ENCODE measurements around the gene RPL38.

Gene RPL38

GRCh38 chr17:74220946-74221818 lies 17.7 kb downstream of the RPL38 start:
- Histone ChIP-seq H3K4ac (ENCODE audit: low read depth, low read length) (no peak overlapping the region), H3K9ac (ENCODE audit: low read length) (no peak overlapping the region), H3K56ac (ENCODE audit: low read length) (no peak overlapping the region), H2BK15ac (replicated peaks; ENCODE audit: low read depth) (no peak overlapping the region), H3K36me3 (ENCODE audit: control insufficient read depth, insufficient read depth, low read length) (no peaks in the 10 kb centered on the region), H3K27ac (ENCODE audit: low read depth, low read length) (no peak overlapping the region), H2BK120ac (ENCODE audit: low read depth, low read length) (no peak overlapping the region), H3K79me2 (ENCODE audit: control insufficient read depth, insufficient read depth, low read length) (no peaks in the 10 kb centered on the region), H2AK5ac (ENCODE audit: low read length) (no peak overlapping the region), H3K4me2 (ENCODE audit: low read length) (no peak overlapping the region), H3K4me3 (ENCODE audit: low read length) (no peak overlapping the region), H3K79me1 (ENCODE audit: low read length) (no peaks in the 10 kb centered on the region), H2BK5ac (ENCODE audit: low read length) (no peak overlapping the region), H3K18ac (ENCODE audit: low read length) (no peak overlapping the region), H3K4me1 (ENCODE audit: control insufficient read depth, low read depth, low read length) (no peaks in the 10 kb centered on the region), H3K27me3 (ENCODE audit: insufficient read depth, low read length, poor library complexity) (no peaks in the 10 kb centered on the region), H4K8ac (ENCODE audit: low read depth, low read length) (no peak overlapping the region), H4K5ac (ENCODE audit: low read length) (no peak overlapping the region), H3K23ac (ENCODE audit: low read length) (no peak overlapping the region)
- no CpG with 5 or more reads among the region's 16 CpGs for WGBS (ENCODE audit: extremely low coverage, insufficient coverage, low lambda C conversion rate)
- DNase-seq = no peak

- Histone ChIP-seq H3K79me2 (ENCODE audit: control insufficient read depth, insufficient read depth, low read length) (no peaks in the 10 kb centered on the region), H2BK5ac (ENCODE audit: low read length) (no peak overlapping the region), H3K4me1 (ENCODE audit: control insufficient read depth, low read depth, low read length) (no peaks in the 10 kb centered on the region), H2BK120ac (ENCODE audit: low read depth, low read length) (no peak overlapping the region), H3K23ac (ENCODE audit: low read length) (no peak overlapping the region), H3K27ac (ENCODE audit: low read depth, low read length) (no peak overlapping the region), H3K18ac (ENCODE audit: low read length) (no peak overlapping the region), H4K8ac (ENCODE audit: low read depth, low read length) (no peak overlapping the region), H3K9ac (ENCODE audit: low read length) (no peak overlapping the region), H2AK5ac (ENCODE audit: low read length) (no peak overlapping the region), H3K36me3 (ENCODE audit: control insufficient read depth, insufficient read depth, low read length) (no peaks in the 10 kb centered on the region), H3K4me3 (ENCODE audit: low read length) (no peak overlapping the region), H3K4me2 (ENCODE audit: low read length) (no peak overlapping the region), H3K4ac (ENCODE audit: low read depth, low read length) (no peak overlapping the region), H4K5ac (ENCODE audit: low read length) (no peak overlapping the region), H2BK15ac (replicated peaks; ENCODE audit: low read depth) (no peak overlapping the region), H3K27me3 (ENCODE audit: insufficient read depth, low read length, poor library complexity) (no peaks in the 10 kb centered on the region), H3K79me1 (ENCODE audit: low read length) (no peaks in the 10 kb centered on the region), H3K56ac (ENCODE audit: low read length) (no peak overlapping the region)
- no CpG with 5 or more reads among the region's 13 CpGs for WGBS (ENCODE audit: extremely low coverage, insufficient coverage, low lambda C conversion rate)
- DNase-seq = no peak
Measured at GRCh38 chr17:74222399-74222798, 18.9 kb downstream of the RPL38 start.

GRCh38 chr17:74223901-74224300 lies 20.4 kb downstream of the RPL38 start:
- Histone ChIP-seq H3K27me3 (ENCODE audit: insufficient read depth, low read length, poor library complexity) (no peaks in the 10 kb centered on the region), H3K56ac (ENCODE audit: low read length) (no peak overlapping the region), H3K36me3 (ENCODE audit: control insufficient read depth, insufficient read depth, low read length) (no peaks in the 10 kb centered on the region), H3K79me1 (ENCODE audit: low read length) (no peaks in the 10 kb centered on the region), H2BK15ac (replicated peaks; ENCODE audit: low read depth) (no peak overlapping the region), H4K5ac (ENCODE audit: low read length) (no peak overlapping the region), H3K23ac (ENCODE audit: low read length) (no peak overlapping the region), H2BK120ac (ENCODE audit: low read depth, low read length) (no peak overlapping the region), H3K4me2 (ENCODE audit: low read length) (no peak overlapping the region), H2BK5ac (ENCODE audit: low read length) (no peak overlapping the region), H3K79me2 (ENCODE audit: control insufficient read depth, insufficient read depth, low read length) (no peaks in the 10 kb centered on the region), H3K4me3 (ENCODE audit: low read length) (no peak overlapping the region), H3K4ac (ENCODE audit: low read depth, low read length) (no peak overlapping the region), H3K27ac (ENCODE audit: low read depth, low read length) (no peak overlapping the region), H3K9ac (ENCODE audit: low read length) (no peak overlapping the region), H2AK5ac (ENCODE audit: low read length) (no peak overlapping the region), H4K8ac (ENCODE audit: low read depth, low read length) (no peak overlapping the region), H3K18ac (ENCODE audit: low read length) (no peak overlapping the region), H3K4me1 (ENCODE audit: control insufficient read depth, low read depth, low read length) (no peaks in the 10 kb centered on the region)
- WGBS (ENCODE audit: extremely low coverage, insufficient coverage, low lambda C conversion rate) = no CpG with 5 or more reads among the region's 14 CpGs
- DNase-seq = no peak

GRCh38 chr17:74224959-74225725 lies 21.7 kb downstream of the RPL38 start:
- no CpG with 5 or more reads among the region's 20 CpGs for WGBS (ENCODE audit: extremely low coverage, insufficient coverage, low lambda C conversion rate)
- Histone ChIP-seq H3K79me2 (ENCODE audit: control insufficient read depth, insufficient read depth, low read length) (no peaks in the 10 kb centered on the region), H2AK5ac (ENCODE audit: low read length) (no peak overlapping the region), H3K36me3 (ENCODE audit: control insufficient read depth, insufficient read depth, low read length) (no peaks in the 10 kb centered on the region), H2BK5ac (ENCODE audit: low read length) (no peak overlapping the region), H3K23ac (ENCODE audit: low read length) (no peak overlapping the region), H2BK15ac (replicated peaks; ENCODE audit: low read depth) (no peak overlapping the region), H3K9ac (ENCODE audit: low read length) (no peak overlapping the region), H3K79me1 (ENCODE audit: low read length) (no peaks in the 10 kb centered on the region), H3K4me3 (ENCODE audit: low read length) (no peak overlapping the region), H3K18ac (ENCODE audit: low read length) (no peak overlapping the region), H3K4me2 (ENCODE audit: low read length) (no peak overlapping the region), H3K27ac (ENCODE audit: low read depth, low read length) (no peak overlapping the region), H4K5ac (ENCODE audit: low read length) (no peak overlapping the region), H3K27me3 (ENCODE audit: insufficient read depth, low read length, poor library complexity) (no peaks in the 10 kb centered on the region), H3K4me1 (ENCODE audit: control insufficient read depth, low read depth, low read length) (no peaks in the 10 kb centered on the region), H2BK120ac (ENCODE audit: low read depth, low read length) (no peak overlapping the region), H4K8ac (ENCODE audit: low read depth, low read length) (no peak overlapping the region), H3K56ac (ENCODE audit: low read length) (no peak overlapping the region), H3K4ac (ENCODE audit: low read depth, low read length) (no peak overlapping the region)
- no peak for DNase-seq

GRCh38 chr17:74226252-74226651 lies 22.8 kb downstream of the RPL38 start:
- Histone ChIP-seq H3K56ac (ENCODE audit: low read length) (no peak overlapping the region), H3K27me3 (ENCODE audit: insufficient read depth, low read length, poor library complexity) (no peaks in the 10 kb centered on the region), H3K23ac (ENCODE audit: low read length) (no peak overlapping the region), H3K4ac (ENCODE audit: low read depth, low read length) (no peak overlapping the region), H3K79me2 (ENCODE audit: control insufficient read depth, insufficient read depth, low read length) (no peaks in the 10 kb centered on the region), H3K27ac (ENCODE audit: low read depth, low read length) (no peak overlapping the region), H2BK120ac (ENCODE audit: low read depth, low read length) (no peak overlapping the region), H3K4me1 (ENCODE audit: control insufficient read depth, low read depth, low read length) (no peaks in the 10 kb centered on the region), H4K8ac (ENCODE audit: low read depth, low read length) (no peak overlapping the region), H2BK5ac (ENCODE audit: low read length) (no peak overlapping the region), H3K18ac (ENCODE audit: low read length) (no peak overlapping the region), H3K36me3 (ENCODE audit: control insufficient read depth, insufficient read depth, low read length) (no peaks in the 10 kb centered on the region), H3K9ac (ENCODE audit: low read length) (no peak overlapping the region), H3K4me3 (ENCODE audit: low read length) (no peak overlapping the region), H2AK5ac (ENCODE audit: low read length) (no peak overlapping the region), H2BK15ac (replicated peaks; ENCODE audit: low read depth) (no peak overlapping the region), H3K4me2 (ENCODE audit: low read length) (no peak overlapping the region), H4K5ac (ENCODE audit: low read length) (no peak overlapping the region), H3K79me1 (ENCODE audit: low read length) (no peaks in the 10 kb centered on the region)
- no CpG with 5 or more reads among the region's 6 CpGs for WGBS (ENCODE audit: extremely low coverage, insufficient coverage, low lambda C conversion rate)
- no peak for DNase-seq

All from mesendoderm (in vitro differentiated cells).